Measurements from ENCODE around the gene DBNL. TPM values are rescaled to one million over a fixed set of nuclear protein-coding genes. Genes with fewer than 3 reads are reported as not detected.

The DBNL gene
- total RNA-seq, 6 donors from 2014 or later, result 81.8 to 169 (median 130) TPM

DNA sequence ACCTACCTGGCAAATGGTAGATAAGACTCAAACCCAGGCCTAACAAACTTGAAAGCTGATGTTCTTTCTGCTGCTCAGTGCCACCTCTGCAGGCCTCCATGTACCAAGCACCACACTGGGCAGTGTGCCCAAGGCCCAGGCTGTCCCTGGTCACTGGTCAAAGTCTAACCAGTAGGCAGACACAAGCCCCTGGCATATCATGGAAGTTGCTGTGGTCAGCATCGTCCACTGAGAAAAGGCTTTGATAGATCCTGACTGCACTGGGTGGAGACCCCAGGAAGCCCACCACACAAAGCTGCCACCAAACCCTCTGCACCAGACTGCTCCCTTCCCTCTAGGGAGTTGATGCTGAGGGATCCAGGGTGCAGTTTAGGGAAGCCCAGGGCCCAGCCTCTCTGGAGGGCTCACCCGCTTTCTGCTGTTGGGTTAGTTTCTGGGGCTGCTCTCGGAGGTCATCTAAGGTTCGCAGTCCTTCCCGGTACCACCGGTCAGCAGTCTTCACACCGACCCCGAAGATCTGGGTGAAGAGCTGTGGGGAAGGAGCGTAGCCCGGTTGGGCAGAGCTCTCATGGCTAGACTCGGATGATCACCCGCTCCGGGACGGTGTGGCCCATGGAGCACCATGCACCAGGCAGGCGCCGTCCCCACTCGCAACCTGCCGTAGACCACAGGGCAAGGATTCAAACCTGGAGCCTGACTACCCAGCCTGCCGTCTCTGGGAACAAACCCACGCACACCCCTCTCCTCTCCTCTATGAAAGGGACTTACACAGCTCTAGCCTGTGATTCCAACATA, 31.8 kb downstream of the DBNL start:
- H3K27ac ChIP-seq, result no peak overlapping the region
- H3K9me3 ChIP-seq, result no peaks in the 10 kb centered on the region
- H3K27me3 ChIP-seq, result no peaks in the 10 kb centered on the region
- no peak for ATAC-seq (ENCODE audit: low FRiP score in 2 of 2)
- TF ChIP-seq, protein P1, sequence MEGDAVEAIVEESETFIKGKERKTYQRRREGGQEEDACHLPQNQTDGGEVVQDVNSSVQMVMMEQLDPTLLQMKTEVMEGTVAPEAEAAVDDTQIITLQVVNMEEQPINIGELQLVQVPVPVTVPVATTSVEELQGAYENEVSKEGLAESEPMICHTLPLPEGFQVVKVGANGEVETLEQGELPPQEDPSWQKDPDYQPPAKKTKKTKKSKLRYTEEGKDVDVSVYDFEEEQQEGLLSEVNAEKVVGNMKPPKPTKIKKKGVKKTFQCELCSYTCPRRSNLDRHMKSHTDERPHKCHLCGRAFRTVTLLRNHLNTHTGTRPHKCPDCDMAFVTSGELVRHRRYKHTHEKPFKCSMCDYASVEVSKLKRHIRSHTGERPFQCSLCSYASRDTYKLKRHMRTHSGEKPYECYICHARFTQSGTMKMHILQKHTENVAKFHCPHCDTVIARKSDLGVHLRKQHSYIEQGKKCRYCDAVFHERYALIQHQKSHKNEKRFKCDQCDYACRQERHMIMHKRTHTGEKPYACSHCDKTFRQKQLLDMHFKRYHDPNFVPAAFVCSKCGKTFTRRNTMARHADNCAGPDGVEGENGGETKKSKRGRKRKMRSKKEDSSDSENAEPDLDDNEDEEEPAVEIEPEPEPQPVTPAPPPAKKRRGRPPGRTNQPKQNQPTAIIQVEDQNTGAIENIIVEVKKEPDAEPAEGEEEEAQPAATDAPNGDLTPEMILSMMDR (IDR thresholded peaks at IDR 0.05), result no peak
- no peak for TF ChIP-seq POLR2A (IDR thresholded peaks at IDR 0.05)
- WGBS, 2 donors, result 97% methylated on average over 16 to 20 of the region's 20 CpGs
- DNase-seq, result no peak
- H3K4me1 ChIP-seq, result peaks cover 16 to 43% (median 29%) of the 10 kb centered on the region in 4 donors
- H3K36me3 ChIP-seq, result peaks cover 22 to 82% (median 61%) of the 10 kb centered on the region in 4 donors
- H3K4me3 ChIP-seq, result no peak overlapping the region

DNA sequence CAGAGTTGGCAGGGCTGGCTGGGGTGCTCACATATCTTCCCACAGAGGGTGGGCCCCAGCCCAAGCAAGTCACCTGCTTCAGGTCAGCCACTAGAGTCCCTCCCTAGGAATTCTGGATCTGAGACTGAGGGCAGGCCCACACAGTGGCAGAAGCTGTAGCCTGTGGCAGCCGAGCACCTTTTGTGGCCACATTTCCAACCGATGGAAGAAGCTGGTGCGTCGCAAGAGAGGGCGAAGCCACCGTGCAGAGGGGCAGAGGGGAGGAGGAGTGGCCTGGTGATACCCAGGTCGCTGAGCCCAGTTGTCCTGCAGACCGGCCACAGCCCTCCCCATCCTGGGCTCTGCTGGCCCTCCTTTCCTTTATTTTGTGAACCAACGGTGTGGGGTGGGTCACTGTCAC, 32.6 kb downstream of the DBNL start:
- H3K27me3 ChIP-seq, result no peaks in the 10 kb centered on the region
- no peak for ATAC-seq (ENCODE audit: low FRiP score in 2 of 2)
- TF ChIP-seq, protein P1 (IDR thresholded peaks at IDR 0.05), result no peak
- no peak for TF ChIP-seq POLR2AphosphoS5 (IDR thresholded peaks at IDR 0.05)
- TF ChIP-seq EP300 (IDR thresholded peaks at IDR 0.05), result no peak
- no peak for TF ChIP-seq POLR2A (IDR thresholded peaks at IDR 0.05)
- H3K4me1 ChIP-seq, result peaks cover 17 to 42% (median 32%) of the 10 kb centered on the region in 4 donors
- no peak overlapping the region for H3K27ac ChIP-seq
- 88 to 89% methylated on average over 8 to 9 of the region's 9 CpGs for WGBS, 2 donors
- no peaks in the 10 kb centered on the region for H3K9me3 ChIP-seq
- H3K36me3 ChIP-seq, result peaks cover 22 to 82% (median 61%) of the 10 kb centered on the region in 4 donors
- DNase-seq, result no peak
- H3K4me3 ChIP-seq, result no peak overlapping the region

DNA sequence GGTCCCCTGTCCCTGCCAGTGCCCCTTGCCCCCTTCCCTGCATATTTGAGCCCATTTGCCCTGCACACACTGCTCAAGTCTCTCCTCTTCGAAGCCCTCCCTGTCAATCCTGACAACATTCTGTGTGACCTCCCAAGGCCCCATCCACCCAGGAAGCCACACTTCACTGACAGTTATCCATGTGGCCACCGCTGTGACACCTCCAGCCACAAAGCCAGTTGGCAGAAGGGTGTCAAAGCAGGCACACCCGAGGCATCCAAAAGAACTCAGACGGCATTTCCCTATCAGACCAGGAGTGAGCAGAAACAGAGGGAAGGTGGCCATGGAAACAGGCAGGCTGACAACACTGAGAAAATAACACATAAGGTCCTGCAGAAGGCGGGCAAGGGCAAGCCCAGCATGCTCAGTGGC, 33.2 kb downstream of the DBNL start:
- TF ChIP-seq POLR2A (IDR thresholded peaks at IDR 0.05), result no peak
- TF ChIP-seq POLR2AphosphoS5 (IDR thresholded peaks at IDR 0.05), result no peak
- TF ChIP-seq EP300 (IDR thresholded peaks at IDR 0.05), result no peak
- TF ChIP-seq, protein P1 (IDR thresholded peaks at IDR 0.05), result no peak
- H3K36me3 ChIP-seq, result peaks cover 22 to 81% (median 61%) of the 10 kb centered on the region in 4 donors
- no peaks in the 10 kb centered on the region for H3K9me3 ChIP-seq
- no peak overlapping the region for H3K4me3 ChIP-seq
- no peaks in the 10 kb centered on the region for H3K27me3 ChIP-seq
- ATAC-seq (ENCODE audit: low FRiP score in 2 of 2) (no peak), DNase-seq (no peak)
- 83 to 92% methylated on average over 5 of the region's 5 CpGs for WGBS, 2 donors
- H3K27ac ChIP-seq, result no peak overlapping the region
- H3K4me1 ChIP-seq, result peaks cover 13 to 36% (median 27%) of the 10 kb centered on the region in 4 donors

DNA sequence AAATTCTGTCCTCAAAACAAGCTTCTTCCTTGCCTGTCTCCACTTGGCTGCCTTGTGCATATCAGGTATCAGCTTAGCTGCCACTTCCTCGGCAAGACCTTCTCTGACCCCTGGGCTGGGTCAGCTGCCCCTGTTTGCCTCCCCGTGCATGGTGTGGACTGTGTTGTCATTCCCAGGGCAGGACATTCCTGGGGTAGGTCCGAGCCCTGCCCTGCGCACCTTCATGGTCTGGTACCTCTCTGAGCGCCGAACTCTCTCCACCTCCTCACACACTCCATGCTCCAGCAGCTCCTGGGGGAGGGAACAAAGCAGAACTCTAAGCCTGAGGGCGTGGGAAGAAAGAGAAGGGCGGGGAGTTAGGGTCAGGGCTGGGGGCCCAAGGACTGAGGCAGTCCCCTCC, 34.0 kb downstream of the DBNL start:
- ATAC-seq (ENCODE audit: low FRiP score in 2 of 2) (no peak), DNase-seq (no peak)
- Histone ChIP-seq H3K27ac (no peak overlapping the region), H3K4me3 (no peak overlapping the region), H3K36me3 (peaks cover 17 to 72% (median 58%) of the 10 kb centered on the region in 4 donors), H3K27me3 (no peaks in the 10 kb centered on the region), H3K9me3 (no peaks in the 10 kb centered on the region), H3K4me1 (peaks cover 13 to 31% (median 21%) of the 10 kb centered on the region in 4 donors)
- TF ChIP-seq, protein P1 (IDR thresholded peaks at IDR 0.05), result no peak
- TF ChIP-seq POLR2AphosphoS5 (IDR thresholded peaks at IDR 0.05) (no peak), POLR2A (IDR thresholded peaks at IDR 0.05) (no peak), EP300 (IDR thresholded peaks at IDR 0.05) (no peak)
- 87% methylated on average over 8 of the region's 8 CpGs for WGBS, 2 donors

Measured in upper lobe of left lung (tissue), 6 donors.